GM19395 (cell line): ENCODE measurements around the gene PLK3.

Source experiments
- ATAC-seq: cut with Tn5 transposase; IDR thresholded peaks from one replicate; pipeline ENCODE4 v1.9.1; 2021; ENCODE audit warnings: mild to moderate bottlenecking, moderate library complexity; ENCODE audit not compliant: unreplicated experiment

Gene PLK3

GRCh38 chr1:44849575-44850132, 49.5 kb downstream of the PLK3 start:
- no peak for ATAC-seq

DNA sequence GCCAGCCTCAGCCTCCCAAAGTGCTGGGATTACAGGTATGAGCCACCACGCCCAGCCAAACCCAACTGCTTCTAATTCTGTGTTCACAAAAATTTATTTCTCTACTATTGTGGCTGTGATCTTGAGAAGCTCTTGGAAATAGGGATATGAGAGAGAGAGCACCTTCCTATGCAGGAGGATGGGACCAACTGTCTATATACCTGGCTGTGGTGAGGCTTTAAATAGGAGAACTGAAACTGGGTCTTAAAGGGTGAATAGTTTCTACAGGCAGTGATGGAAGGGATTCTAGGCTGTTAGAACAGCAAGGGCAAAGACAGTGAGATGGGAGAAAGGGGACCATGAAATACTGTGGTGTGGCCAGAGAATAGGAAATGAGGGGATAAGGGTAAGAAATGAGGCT, 51.1 kb downstream of the PLK3 start:
- ATAC-seq = no peak

DNA sequence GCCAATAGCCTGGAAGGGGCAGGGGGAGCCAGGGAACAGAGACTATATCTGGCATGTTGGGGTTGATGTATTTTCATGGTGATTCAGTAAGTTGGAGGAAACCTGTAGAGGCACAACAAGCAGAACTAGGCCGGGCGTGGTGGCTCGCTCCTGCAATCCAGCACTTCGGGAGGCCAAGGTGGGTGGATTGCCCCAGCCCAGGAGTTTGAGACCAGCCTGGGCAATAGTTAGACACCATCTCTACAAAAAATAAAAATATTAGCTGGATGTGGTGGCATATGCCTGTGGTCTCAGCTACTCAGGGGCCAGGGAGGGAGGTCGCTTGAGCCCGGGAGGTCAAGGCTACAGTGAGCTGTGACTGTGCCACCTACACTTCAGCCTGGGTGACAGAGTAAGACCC, 53.0 kb downstream of the PLK3 start:
- ATAC-seq = no peak

- no peak for ATAC-seq
Observed at GRCh38 chr1:44854970-44855369, 54.8 kb downstream of the PLK3 start.
